ENCODE measurements around the gene HDAC2. TPM values are rescaled to one million over a fixed set of nuclear protein-coding genes. Genes with fewer than 3 reads are reported as not detected.

The HDAC2 gene
- total RNA-seq, 4 donors from 2014 or later = 29.6 to 49.5 (median 43.8) TPM

DNA sequence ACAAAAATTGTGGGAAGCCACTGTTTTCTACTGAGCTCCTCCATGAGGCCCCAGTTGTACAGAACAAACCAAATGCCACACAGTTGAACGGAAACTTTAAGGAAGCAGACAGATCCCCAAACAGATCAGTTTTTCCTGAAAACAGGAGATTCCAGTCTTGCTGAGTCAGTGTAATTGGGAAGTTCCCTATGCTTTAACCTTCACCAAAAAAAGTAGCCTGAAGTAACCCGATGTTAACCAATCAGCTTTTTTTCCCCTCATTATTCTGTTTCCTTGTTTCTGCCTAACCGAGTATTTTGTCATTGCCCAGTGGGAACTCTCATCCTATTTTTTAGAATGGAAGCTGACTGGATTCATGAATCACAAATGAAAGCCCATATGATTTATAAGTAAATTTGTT, 77.1 kb downstream of the HDAC2 start:
- H3K36me3 ChIP-seq = no peaks in the 10 kb centered on the region
- TF ChIP-seq, protein P1, sequence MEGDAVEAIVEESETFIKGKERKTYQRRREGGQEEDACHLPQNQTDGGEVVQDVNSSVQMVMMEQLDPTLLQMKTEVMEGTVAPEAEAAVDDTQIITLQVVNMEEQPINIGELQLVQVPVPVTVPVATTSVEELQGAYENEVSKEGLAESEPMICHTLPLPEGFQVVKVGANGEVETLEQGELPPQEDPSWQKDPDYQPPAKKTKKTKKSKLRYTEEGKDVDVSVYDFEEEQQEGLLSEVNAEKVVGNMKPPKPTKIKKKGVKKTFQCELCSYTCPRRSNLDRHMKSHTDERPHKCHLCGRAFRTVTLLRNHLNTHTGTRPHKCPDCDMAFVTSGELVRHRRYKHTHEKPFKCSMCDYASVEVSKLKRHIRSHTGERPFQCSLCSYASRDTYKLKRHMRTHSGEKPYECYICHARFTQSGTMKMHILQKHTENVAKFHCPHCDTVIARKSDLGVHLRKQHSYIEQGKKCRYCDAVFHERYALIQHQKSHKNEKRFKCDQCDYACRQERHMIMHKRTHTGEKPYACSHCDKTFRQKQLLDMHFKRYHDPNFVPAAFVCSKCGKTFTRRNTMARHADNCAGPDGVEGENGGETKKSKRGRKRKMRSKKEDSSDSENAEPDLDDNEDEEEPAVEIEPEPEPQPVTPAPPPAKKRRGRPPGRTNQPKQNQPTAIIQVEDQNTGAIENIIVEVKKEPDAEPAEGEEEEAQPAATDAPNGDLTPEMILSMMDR (IDR thresholded peaks at IDR 0.05) = no peak
- no peak for TF ChIP-seq POLR2A (IDR thresholded peaks at IDR 0.05)
- DNase-seq = no peak

DNA sequence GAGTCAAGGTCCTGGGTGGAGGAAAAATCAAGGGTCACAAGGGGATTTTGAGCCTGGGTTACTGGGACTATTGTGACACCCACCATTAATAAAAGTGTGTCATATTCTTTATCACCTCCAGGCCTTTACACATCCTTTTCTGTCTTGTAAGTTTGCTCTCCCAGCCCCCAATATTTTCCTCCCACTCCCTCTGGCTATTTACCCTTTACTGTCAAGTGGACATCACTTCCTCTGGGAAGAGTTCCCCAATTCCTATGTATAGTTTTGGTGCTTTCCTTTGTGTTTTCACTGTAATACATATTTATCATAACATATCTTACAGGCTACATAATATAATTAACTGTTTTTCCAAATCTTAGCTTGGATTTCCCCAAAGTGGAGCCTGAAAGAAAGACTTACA, 77.5 kb downstream of the HDAC2 start:
- Histone ChIP-seq H3K9me3 (no peaks in the 10 kb centered on the region), H3K4me1 (no peaks in the 10 kb centered on the region), H3K27me3 (no peaks in the 10 kb centered on the region), H3K27ac (no peak overlapping the region), H3K4me3 (no peak overlapping the region), H3K36me3 (no peaks in the 10 kb centered on the region)
- TF ChIP-seq, protein P1 (IDR thresholded peaks at IDR 0.05) = no peak
- TF ChIP-seq POLR2A (IDR thresholded peaks at IDR 0.05) = no peak
- no peak for DNase-seq

More for the DNA sequence above, 77.1 kb downstream of the HDAC2 start:
- Histone ChIP-seq H3K4me3 (no peak overlapping the region), H3K9me3 (no peaks in the 10 kb centered on the region), H3K4me1 (no peaks in the 10 kb centered on the region), H3K27me3 (no peaks in the 10 kb centered on the region), H3K27ac (no peak overlapping the region)

DNA sequence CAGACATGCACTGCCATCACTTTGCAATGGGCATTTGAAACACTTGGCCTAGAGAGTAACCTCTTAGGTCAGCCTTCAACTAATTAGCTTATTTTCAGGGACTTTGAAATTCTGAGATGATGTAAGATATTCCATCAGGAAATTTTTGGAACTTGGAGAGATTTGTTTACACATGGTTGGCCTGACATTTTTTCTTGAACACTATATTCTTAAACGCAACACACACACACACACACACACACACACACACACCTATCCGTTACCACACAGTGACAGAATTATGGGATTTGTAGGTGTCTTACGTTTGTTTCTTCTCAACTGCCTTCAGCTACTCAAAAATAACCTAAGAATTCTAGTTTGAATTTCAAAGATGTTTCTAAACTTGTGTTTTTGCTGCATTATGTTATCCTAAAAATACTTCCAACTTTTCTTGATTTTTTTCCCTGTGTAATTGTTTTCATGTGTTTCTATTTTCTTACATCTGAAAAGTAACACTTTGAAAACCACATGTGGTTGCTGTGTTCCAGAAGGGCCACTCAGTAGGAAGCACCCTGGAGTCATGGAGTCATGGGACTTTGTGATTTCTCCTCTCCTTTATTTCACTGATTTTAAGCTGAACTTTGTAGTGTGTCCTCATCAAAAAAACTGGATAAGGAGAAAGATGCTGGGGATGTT, 81.9 kb downstream of the HDAC2 start:
- TF ChIP-seq, protein P1 (IDR thresholded peaks at IDR 0.05) = no peak
- no peak for TF ChIP-seq POLR2A (IDR thresholded peaks at IDR 0.05)
- DNase-seq = no peak
- Histone ChIP-seq H3K9me3 (no peaks in the 10 kb centered on the region), H3K27me3 (no peaks in the 10 kb centered on the region), H3K27ac (no peak overlapping the region), H3K4me3 (no peak overlapping the region), H3K36me3 (no peaks in the 10 kb centered on the region), H3K4me1 (no peaks in the 10 kb centered on the region)

DNA sequence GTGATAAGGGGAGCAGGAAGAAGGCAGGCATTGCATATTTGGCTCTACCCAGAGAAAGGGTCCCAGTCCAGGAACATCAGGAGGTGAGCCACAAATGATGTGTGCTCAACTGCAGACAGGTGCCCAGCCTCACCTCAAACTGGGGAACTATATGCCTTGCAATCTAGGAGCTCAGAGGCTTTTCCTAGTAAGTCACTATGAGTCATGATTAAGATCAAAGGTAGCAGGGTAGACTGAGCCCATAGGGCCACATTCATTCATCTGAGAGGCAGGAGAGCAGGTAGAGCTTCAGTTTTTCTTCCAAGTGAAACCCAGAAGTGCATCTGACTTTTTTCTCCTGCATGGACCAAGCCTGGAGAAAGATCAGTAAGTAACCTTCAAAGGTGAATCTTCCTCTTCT, 82.5 kb downstream of the HDAC2 start:
- TF ChIP-seq, protein P1 (IDR thresholded peaks at IDR 0.05) = no peak
- no peak for TF ChIP-seq POLR2A (IDR thresholded peaks at IDR 0.05)
- no peak for DNase-seq
- Histone ChIP-seq H3K27me3 (no peaks in the 10 kb centered on the region), H3K4me1 (no peaks in the 10 kb centered on the region), H3K36me3 (no peaks in the 10 kb centered on the region), H3K27ac (no peak overlapping the region), H3K9me3 (no peaks in the 10 kb centered on the region), H3K4me3 (no peak overlapping the region)

DNA sequence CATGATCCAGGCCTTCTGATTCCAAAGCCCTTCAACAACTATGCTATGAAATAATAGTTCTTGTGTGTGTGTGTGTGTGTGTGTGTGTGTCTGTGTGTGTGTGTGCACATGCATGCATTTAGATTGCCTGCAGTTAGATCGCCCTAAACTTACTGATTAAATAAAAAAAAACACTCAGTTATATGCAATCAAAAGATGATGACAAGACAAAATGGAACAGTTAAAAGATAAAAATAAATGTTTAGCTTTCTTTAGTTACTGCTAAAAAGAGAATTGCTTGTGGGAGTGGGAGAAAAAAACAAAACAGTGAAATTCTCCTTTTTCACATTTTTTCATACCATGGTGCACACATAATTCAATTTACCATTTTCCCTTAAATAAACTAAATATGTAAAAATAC, 84.4 kb downstream of the HDAC2 start:
- H3K4me3 ChIP-seq = no peak overlapping the region
- H3K4me1 ChIP-seq = no peaks in the 10 kb centered on the region
- no peaks in the 10 kb centered on the region for H3K27me3 ChIP-seq
- no peak overlapping the region for H3K27ac ChIP-seq
- no peak for DNase-seq
- no peaks in the 10 kb centered on the region for H3K36me3 ChIP-seq
- H3K9me3 ChIP-seq = no peaks in the 10 kb centered on the region
- TF ChIP-seq, protein P1 (IDR thresholded peaks at IDR 0.05) = no peak
- TF ChIP-seq POLR2A (IDR thresholded peaks at IDR 0.05) = no peak

DNA sequence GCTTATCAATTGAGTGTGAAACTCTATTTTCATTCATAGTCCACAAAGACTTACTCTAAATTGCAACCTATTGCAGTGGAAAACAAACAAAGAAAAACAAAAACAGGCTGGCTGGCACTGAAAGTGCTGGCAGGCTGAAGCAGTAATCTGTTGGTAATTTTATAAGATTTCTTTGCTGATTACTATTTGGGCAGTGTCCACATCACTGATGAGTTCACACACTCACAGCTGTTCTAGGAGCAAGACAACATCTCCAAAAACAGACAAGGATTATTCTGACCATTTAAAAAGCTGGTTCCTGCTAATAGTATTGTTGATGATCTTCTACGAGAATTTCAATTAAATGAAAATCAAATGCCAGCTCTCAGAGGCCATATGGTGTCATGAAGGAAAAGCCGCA, 86.9 kb downstream of the HDAC2 start:
- Histone ChIP-seq H3K27me3 (no peaks in the 10 kb centered on the region), H3K4me3 (no peak overlapping the region), H3K36me3 (no peaks in the 10 kb centered on the region), H3K27ac (no peak overlapping the region), H3K4me1 (no peaks in the 10 kb centered on the region), H3K9me3 (no peaks in the 10 kb centered on the region)
- TF ChIP-seq, protein P1 (IDR thresholded peaks at IDR 0.05) = no peak
- no peak for TF ChIP-seq POLR2A (IDR thresholded peaks at IDR 0.05)
- no peak for DNase-seq

Measured in Peyer's patch (tissue), 4 donors.